Cardiac fibroblast (primary cell): Measurements from ENCODE around the gene MIGA2.
A peak's percentile ranks its signal among the peaks of the same experiment; 100 is the strongest.

Source experiments
- DNase-seq, 2 donors: peaks; one replicate each; pipeline versions ENCODE4 v3.0.0 to v3.0.0-alpha.2; 2010; ENCODE audit warnings: low read depth in 2 of 2
- H3K4me3 ChIP-seq, 2 donors: replicated peaks in 1 of 2; 1 replicate in 1 of 2; 2 replicates in 1 of 2; pipeline ENCODE4 v1.5.1; 2011; ENCODE audit warnings: low read depth in 2 of 2, low read length in 2 of 2, mild to moderate bottlenecking in 2 of 2, moderate library complexity in 1 of 2
- CTCF ChIP-seq: IDR thresholded peaks from one replicate; pipeline ENCODE4 v1.5.1; 2011; ENCODE audit warnings: low read depth, mild to moderate bottlenecking, low read length, inconsistent platforms

The MIGA2 gene

GRCh38 chr9:129021091-129021490 lies 15.3 kb upstream of the MIGA2 start:
- DNase-seq = no peak
- no peak for TF ChIP-seq CTCF
- H3K4me3 ChIP-seq = no peak overlapping the region

- DNase-seq = no peak
- no peak overlapping the region for H3K4me3 ChIP-seq
- no peak for TF ChIP-seq CTCF
These were observed 14.4 kb upstream of the MIGA2 start for GRCh38 chr9:129022037-129022436.

- H3K4me3 ChIP-seq = no peak overlapping the region
- DNase-seq = peak; percentile 72 to 74
- no peak for TF ChIP-seq CTCF
These were observed 13.2 kb upstream of the MIGA2 start for GRCh38 chr9:129023036-129023907.

- TF ChIP-seq CTCF = no peak
- H3K4me3 ChIP-seq = no peak overlapping the region
- DNase-seq = no peak
These were observed 12.6 kb upstream of the MIGA2 start for GRCh38 chr9:129023908-129024233.

- DNase-seq = no peak
- peak overlapping the region in 1 of 2 donors; percentile 79 for H3K4me3 ChIP-seq
- no peak for TF ChIP-seq CTCF
These were observed 9.8 kb upstream of the MIGA2 start for GRCh38 chr9:129026442-129027223.

GRCh38 chr9:129027224-129027684 lies 9.2 kb upstream of the MIGA2 start:
- no peak for TF ChIP-seq CTCF
- DNase-seq = no peak
- peak overlapping the region; percentile 68 to 79 for H3K4me3 ChIP-seq
